ENCODE measurements around the gene PLCZ1. TPM values are rescaled to one million over a fixed set of nuclear protein-coding genes. Genes with fewer than 3 reads are reported as not detected.
"Not testable (repeated sequence)": the region's sequence is repeated elsewhere in the genome, so short reads cannot be mapped to it uniquely, and the experiment has no call there.

Gene PLCZ1, protein sequence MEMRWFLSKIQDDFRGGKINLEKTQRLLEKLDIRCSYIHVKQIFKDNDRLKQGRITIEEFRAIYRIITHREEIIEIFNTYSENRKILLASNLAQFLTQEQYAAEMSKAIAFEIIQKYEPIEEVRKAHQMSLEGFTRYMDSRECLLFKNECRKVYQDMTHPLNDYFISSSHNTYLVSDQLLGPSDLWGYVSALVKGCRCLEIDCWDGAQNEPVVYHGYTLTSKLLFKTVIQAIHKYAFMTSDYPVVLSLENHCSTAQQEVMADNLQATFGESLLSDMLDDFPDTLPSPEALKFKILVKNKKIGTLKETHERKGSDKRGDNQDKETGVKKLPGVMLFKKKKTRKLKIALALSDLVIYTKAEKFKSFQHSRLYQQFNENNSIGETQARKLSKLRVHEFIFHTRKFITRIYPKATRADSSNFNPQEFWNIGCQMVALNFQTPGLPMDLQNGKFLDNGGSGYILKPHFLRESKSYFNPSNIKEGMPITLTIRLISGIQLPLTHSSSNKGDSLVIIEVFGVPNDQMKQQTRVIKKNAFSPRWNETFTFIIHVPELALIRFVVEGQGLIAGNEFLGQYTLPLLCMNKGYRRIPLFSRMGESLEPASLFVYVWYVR
- total RNA-seq: not detected

DNA sequence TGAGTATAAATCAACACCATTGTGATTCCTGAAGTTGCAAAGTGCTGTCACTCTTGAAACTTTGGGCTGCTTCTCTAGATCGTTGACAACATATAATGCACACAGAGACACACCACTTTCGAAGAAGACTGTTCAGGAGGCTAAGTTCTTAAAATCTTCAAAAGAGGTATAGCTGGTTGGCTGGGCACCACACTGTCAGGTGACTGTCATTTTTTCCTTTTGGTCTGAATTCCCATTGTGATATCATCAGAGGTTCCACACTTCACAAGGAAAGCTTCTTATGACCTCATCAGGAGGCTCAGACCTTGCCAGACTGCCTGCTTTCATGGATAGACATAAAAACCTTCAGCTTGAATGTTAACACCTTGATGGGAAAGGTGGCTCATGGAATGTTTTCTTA, at the start of gene PLCZ1, which contains the start of gene CAPZA3:
Gene PLCZ1 (minus strand): TSS at position 194 of the 400 bp plus-strand sequence. CDS start 641 bp downstream, outside the sequence.
Gene CAPZA3 (plus strand): TSS at position 301 of the 400 bp plus-strand sequence. CDS start 150 bp downstream, outside the sequence.
- no peak for DNase-seq (ENCODE audit: low spot score)
- no peak for TF ChIP-seq CTCF (IDR thresholded peaks at IDR 0.05)
- no peak for ATAC-seq (ENCODE audit: low FRiP score)

- ATAC-seq (ENCODE audit: low FRiP score); DNase-seq (ENCODE audit: low spot score): not testable (repeated sequence)
Measured at GRCh38 chr12:18785465-18785864, 47.7 kb upstream of the PLCZ1 start.

- DNase-seq (ENCODE audit: low spot score) (no peak), ATAC-seq (ENCODE audit: low FRiP score) (no peak)
- no peak for TF ChIP-seq CTCF (IDR thresholded peaks at IDR 0.05)
Measured at GRCh38 chr12:18782827-18783226, 45.0 kb upstream of the PLCZ1 start.

GRCh38 chr12:18766479-18766878, 28.7 kb upstream of the PLCZ1 start:
- not testable (repeated sequence) for ATAC-seq (ENCODE audit: low FRiP score); DNase-seq (ENCODE audit: low spot score)

GRCh38 chr12:18755341-18755740, 17.5 kb upstream of the PLCZ1 start:
- ATAC-seq (ENCODE audit: low FRiP score) (no peak), DNase-seq (ENCODE audit: low spot score) (no peak)
- TF ChIP-seq CTCF (IDR thresholded peaks at IDR 0.05): no peak

DNA sequence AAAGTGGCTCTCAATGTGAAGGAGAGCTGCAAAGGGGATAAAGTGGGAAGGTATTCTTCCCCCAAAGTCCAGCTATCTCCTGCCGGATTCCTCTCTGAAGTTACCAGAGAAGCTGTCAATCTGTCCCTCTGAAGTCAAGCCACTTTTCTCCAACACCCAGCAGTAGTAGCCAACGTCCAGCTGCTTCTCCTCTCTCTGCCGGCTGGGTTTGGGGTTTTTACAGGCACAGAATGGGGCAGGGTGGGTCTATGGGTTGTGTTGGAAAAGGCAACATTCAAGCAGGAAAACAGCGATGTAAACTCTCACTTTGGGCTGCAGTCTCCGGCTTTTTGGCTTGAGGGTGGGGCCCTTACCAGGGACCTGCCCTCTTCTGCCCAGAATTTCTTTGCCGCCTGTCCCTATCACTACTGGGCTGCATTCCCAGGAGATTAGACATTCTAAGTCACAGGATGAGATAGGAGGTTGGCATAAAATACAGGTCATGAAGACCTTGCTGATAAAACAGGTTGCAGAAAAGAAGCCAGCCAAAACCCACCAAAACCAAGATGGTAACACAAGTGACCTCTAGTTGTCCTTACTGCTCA, 16.4 kb upstream of the PLCZ1 start:
- TF ChIP-seq CTCF (IDR thresholded peaks at IDR 0.05): no peak
- no peak for ATAC-seq (ENCODE audit: low FRiP score)
- DNase-seq (ENCODE audit: low spot score): no peak

DNA sequence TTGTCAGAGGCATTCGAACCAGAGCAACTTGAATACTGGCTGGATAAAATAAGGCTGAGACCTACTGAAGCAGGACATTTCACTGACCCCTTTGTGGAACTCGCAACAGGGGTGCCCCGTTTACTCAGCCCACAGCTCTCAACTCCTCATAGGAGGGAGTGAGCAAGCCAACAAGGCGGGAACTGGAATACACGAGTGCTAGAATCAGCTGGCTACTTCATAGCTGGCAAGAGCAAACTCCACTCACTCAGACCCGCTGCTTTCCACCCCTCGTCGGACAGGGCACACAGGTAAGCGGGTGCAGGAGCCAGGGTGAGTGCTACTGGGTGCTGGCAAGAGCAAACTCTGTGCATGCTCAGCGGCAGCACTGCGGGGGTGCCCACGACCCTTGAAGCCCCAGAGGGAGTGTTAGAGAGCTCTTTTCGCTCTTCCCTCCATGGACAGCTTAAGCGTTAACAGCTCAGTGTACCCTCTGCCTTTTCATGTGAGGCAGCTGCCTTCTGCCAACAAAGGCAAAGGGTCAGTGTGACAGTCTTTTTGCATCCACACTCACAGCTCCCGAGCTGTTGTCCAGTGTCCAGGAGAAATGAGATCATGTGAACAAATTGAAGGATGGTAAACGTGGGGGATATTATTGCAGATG, 15.8 kb upstream of the PLCZ1 start:
- no peak for TF ChIP-seq CTCF (IDR thresholded peaks at IDR 0.05)
- ATAC-seq (ENCODE audit: low FRiP score): no peak
- no peak for DNase-seq (ENCODE audit: low spot score)
